GM18861 (cell line): ENCODE measurements around the gene ETV5.

Experiments used
- ATAC-seq: cut with Tn5 transposase; IDR thresholded peaks from one replicate; pipeline ENCODE4 v1.9.1; 2021; ENCODE audit not compliant: unreplicated experiment

The ETV5 gene

GRCh38 chr3:186097317-186097662 lies 11.6 kb downstream of the ETV5 start:
- ATAC-seq = no peak

DNA sequence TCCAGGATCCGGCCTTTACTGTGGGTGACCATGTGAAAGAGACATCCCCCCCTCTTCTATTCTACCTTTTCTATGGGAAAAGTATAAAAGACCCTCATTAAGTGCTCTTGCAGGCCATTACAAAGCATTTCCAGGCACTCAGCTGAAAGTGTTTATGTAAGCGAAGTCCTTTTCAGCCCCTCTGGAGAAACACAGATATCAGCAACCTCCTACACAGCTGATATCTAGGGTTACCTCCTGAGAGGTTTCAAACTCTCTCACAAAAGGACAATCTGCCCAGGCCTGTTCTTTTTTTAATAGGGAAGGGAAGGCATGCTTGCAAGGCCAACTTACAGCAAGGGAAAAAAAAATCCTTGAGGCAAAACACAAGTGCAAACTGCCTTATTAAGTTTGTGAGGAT lies 12.6 kb downstream of the ETV5 start:
- no peak for ATAC-seq

DNA sequence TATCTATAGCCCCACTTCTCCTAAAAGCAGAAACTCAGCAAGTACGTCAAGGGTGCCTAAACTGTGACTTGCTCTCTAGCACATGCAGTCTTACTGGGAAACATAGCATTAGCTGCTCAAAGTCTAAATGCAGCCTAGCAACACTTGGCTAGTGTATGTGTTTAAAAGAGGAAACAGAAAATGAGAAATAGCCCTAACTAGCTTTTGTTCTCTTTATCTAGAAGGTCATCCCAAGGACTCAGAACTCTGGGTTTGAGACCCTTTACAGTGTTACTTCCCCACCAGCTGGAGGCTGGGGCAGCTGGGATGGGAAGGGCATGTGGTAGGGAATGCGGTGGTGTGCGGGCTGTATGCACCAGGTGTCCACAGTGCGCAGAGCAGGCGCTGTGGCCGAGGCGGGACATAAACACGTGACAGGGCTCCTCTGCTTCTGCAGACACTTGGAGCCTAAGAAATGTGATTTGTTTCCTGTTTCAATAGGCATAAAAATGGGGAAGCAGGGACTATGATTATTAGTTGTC lies 13.3 kb downstream of the ETV5 start:
- ATAC-seq = no peak

- ATAC-seq = no peak
Observed at GRCh38 chr3:186094696-186095425, 14.0 kb downstream of the ETV5 start.

DNA sequence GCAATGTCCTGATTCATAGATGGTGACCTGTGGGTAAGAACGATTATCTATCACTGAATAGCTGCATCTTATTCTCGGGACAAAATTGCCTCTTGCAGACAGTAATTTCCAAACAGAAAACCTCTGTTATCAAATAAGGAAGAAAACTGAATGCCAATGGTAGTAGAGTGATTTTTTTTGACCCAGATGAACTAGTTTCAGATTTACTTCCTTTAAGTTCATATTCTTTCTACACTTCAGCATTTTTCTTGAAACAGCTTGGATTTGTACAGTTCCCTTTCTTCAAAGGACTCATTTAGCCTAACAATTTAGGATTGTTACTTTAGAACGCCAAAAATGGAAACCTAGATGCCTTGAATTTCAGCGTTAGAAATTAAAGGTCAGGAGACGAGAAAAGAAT lies 14.6 kb downstream of the ETV5 start:
- ATAC-seq = no peak

DNA sequence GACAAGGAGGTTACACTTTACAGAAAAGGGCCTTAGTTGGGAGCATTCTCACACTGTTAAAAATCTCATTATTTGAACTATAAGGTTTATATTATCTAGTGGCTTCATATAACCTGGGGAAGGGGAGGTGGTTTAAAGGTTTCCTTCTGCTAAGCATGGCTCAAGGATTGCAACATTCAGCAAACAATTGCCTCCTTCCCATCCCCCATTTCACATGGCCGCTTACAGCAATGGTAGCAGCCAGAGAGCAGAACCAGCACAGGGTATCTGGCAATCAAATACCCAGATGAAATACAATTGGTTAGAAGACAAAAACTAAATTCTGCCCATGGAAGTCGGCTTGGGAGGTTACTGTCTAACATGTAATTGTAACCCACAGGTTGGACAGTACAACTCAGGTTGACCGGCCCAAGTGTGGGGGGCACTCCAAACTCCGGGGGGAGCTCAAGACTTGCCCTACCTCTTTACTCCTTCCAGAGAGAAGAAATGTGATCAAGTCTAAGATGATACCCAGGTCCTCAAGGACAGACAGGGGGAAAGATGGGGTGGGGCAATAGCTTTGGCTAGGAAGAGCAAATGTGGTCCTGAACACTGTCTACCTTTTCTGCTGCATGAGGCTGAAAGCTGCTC lies 15.5 kb downstream of the ETV5 start:
- no peak for ATAC-seq

DNA sequence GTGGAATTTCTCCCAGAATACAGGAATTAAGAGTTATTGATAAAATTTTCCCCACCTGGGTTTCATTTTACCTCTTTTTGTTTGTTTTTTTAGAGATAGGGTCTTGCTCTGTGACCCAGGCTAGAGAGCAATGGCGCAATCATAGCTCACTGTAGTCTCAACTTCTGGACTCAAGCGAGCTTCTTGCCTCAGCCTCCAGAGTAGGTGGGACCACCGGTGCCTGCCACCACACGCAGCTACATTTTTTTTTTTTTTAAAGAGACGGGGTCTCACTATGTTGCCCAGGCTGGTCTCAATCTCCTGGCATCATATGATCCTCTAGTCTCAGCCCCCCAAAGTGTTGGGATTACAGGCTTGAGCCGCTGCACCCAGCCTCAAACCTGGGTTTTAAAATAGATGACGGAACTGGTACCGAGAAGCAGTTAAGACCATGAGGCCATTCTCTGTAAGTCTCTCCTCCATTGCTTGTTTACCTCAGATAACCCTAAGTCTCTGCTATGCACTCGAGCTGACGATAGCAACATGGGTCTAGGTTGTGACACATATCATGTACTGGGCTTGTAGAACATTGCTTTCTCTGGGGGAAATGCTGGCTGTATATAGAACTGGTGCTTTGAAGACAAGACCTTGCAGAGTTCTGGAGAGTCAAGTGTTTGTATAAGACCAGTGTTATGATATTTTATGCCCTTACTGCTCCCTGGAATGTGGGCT lies 16.4 kb downstream of the ETV5 start:
- ATAC-seq = no peak

GRCh38 chr3:186090901-186091300 lies 18.0 kb downstream of the ETV5 start:
- no peak for ATAC-seq

DNA sequence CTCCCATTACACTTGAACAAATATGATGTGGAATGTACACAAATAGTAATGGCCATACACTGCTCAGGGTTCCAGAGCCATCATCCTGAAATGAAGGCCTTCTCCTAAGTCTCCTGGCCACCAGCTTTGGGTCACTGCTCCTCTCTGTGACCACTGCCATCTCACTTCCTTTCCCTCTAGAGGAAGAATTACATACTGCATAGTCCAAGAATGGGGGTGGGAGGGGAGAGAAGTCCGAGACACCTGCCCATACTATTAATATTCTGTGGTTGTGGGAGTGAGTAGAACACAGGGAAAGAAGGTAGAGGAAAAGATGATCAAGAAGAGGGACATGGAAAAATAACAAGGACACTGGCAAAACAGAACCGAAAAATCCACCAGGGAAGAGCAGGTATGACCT lies 20.6 kb downstream of the ETV5 start:
- ATAC-seq = no peak

GRCh38 chr3:186084264-186084663 lies 24.6 kb downstream of the ETV5 start:
- no peak for ATAC-seq

DNA sequence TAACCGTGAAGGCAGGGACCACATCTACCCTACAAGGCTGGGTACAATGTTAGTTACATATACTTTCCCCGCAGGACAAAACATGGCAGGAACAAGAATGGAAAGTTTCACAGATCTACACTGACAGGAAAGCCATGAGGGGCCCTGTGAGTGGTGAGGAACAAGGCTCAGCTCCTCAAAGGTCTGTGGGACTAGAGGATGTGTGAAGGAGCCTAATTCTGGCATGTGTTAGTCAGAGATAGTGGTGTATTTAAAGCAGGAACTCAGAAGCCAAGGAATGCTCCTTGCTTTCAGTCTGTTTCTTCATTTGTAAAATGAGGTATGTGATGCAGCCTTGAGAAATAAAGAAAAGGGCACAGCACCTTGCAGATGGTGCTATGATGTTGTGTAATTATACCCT lies 25.1 kb downstream of the ETV5 start:
- ATAC-seq = no peak

- no peak for ATAC-seq
Observed at GRCh38 chr3:186082150-186082549, 26.7 kb downstream of the ETV5 start.

DNA sequence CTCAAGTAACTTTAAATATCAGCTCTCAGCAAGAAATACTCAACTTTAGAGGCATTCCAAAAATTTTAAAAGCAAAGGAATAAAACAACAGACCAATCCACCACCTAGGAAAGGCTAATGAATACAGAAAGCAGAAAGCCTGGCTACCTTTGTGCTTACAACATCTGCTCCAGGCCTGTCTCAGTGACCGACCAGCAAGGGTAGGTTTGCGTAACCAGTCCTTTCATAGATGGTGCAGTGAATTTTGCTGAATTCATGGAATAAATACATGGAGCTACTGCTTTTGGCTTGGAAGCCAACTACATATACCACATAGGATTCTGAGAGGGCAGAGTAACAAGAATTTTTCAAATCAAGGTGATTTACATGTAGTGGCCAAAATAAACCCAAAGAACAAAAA lies 27.2 kb downstream of the ETV5 start:
- ATAC-seq = no peak

GRCh38 chr3:186080849-186081438 lies 27.9 kb downstream of the ETV5 start:
- ATAC-seq = no peak

DNA sequence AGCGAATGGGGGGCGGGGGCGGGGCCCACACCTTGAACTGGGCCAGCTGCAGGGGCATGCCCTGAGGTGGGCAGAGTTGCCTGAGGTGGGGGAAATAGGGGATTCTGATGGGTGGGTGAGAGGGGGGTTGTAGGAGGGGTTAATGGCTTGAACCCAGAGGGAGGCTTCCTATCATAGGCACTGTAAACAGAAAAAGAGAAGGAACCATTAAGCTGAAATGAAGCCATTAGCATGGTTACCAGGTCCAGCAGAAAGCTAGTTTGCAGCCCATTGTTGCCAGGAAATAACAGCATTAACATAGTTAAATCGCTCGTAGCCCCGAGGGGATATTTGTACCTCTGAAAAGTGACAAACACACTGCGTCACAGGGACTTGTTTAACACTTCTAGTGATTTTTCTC lies 29.0 kb downstream of the ETV5 start:
- no peak for ATAC-seq

GRCh38 chr3:186077466-186077865 lies 31.4 kb downstream of the ETV5 start:
- no peak for ATAC-seq

- ATAC-seq = no peak
Observed at GRCh38 chr3:186075931-186076567, 32.8 kb downstream of the ETV5 start.

GRCh38 chr3:186075489-186075888 lies 33.4 kb downstream of the ETV5 start:
- no peak for ATAC-seq

DNA sequence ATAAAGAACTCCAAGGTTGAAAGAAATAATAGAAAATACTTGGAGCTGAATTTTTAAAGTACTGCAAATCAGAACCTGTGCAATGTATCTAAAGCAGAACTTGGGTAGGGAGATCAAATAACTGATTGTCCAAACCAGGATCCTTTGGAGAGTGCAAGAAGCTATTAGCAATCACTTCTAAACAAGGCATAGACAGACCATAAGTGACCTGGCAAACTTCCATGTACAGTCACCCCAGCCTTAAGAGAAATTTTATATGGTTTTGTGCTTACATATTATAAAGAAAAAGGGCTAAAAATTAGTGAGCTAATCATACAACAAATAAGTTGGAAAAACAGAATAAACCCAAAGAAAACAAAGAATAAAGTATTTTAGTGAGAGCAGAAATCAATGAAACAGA lies 35.2 kb downstream of the ETV5 start:
- no peak for ATAC-seq

DNA sequence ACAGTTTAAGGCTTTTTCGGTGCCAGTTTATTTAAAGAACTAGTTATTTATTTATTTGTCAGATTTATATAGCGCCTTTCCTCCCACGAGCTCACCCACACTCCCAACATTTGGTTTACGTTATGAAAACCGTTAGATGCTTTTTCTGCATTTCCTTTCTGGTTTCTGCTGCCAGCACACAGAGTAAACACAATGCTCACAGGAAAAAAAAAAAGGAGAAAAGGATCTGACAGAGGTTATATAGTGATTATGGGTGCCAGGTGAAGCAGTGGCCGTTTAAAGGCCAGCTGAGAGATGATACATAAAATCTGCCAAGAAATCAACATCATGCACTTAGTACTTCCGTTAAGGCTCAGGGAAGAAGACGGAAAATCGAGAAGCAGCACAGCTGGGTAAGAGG lies 37.9 kb downstream of the ETV5 start:
- ATAC-seq = no peak

GRCh38 chr3:186070550-186070949 lies 38.3 kb downstream of the ETV5 start:
- no peak for ATAC-seq
